Skin of body (tissue), 2 donors: ENCODE measurements around the gene WDR18. TPM values are rescaled to one million over a fixed set of nuclear protein-coding genes. Genes with fewer than 3 reads are reported as not detected.
"Not testable (repeated sequence)": the region's sequence is repeated elsewhere in the genome, so short reads cannot be mapped to it uniquely, and the experiment has no call there.

Experiments
- DNase-seq: peaks from one replicate; lab custom pipeline; 2025; lab: John Stamatoyannopoulos, UW
- total RNA-seq: library from RNA; depleted of rRNA; stranded (reverse); fragments of >200 nt; gene quantifications from one replicate; pipeline ENCODE4 v1.2.3, GENCODE V29; 2014

Gene WDR18
- total RNA-seq, 1 donor from 2014 or later, result 34.1 TPM

GRCh38 chr19:950352-951066, 33.6 kb upstream of the WDR18 start:
- no peak for DNase-seq

- DNase-seq, result no peak
Measured at GRCh38 chr19:952049-952679, 32.0 kb upstream of the WDR18 start.

- no peak for DNase-seq
Measured at GRCh38 chr19:952680-953444, 31.3 kb upstream of the WDR18 start.

GRCh38 chr19:953445-954271, 30.5 kb upstream of the WDR18 start:
- no peak for DNase-seq

GRCh38 chr19:954272-954671, 29.9 kb upstream of the WDR18 start:
- DNase-seq, result no peak

- no peak for DNase-seq
Measured at GRCh38 chr19:954672-955494, 29.3 kb upstream of the WDR18 start.

GRCh38 chr19:955803-956765, 28.1 kb upstream of the WDR18 start:
- DNase-seq, result no peak

GRCh38 chr19:956766-957440, 27.2 kb upstream of the WDR18 start:
- DNase-seq, result no peak

- DNase-seq, result not testable (repeated sequence)
Measured at GRCh38 chr19:957578-957977, 26.6 kb upstream of the WDR18 start.

- DNase-seq, result no peak
Measured at GRCh38 chr19:958967-959855, 24.9 kb upstream of the WDR18 start.

GRCh38 chr19:960020-960419, 24.1 kb upstream of the WDR18 start:
- DNase-seq, result no peak

- no peak for DNase-seq
Measured at GRCh38 chr19:960601-960938, 23.6 kb upstream of the WDR18 start.

GRCh38 chr19:961866-962620, 22.1 kb upstream of the WDR18 start:
- DNase-seq, result no peak

GRCh38 chr19:962683-963400, 21.3 kb upstream of the WDR18 start:
- DNase-seq, result no peak

GRCh38 chr19:963486-963951, 20.6 kb upstream of the WDR18 start:
- no peak for DNase-seq

GRCh38 chr19:964116-964520, 20.0 kb upstream of the WDR18 start:
- no peak for DNase-seq
